Dendritic cell treated with granulocyte-macrophage colony-stimulating factor and Interleukin-4, amounts not matched to agents 40 ng/mL and 50 ng/mL, for 4 days (primary cell): ENCODE data around the gene RADX.
"Not testable (repeated sequence)": the region's sequence is repeated elsewhere in the genome, so short reads cannot be mapped to it uniquely, and the experiment has no call there.

Source experiments
- H3K27ac Mint-ChIP-seq: one replicate; pipeline ENCODE4 v1.8.0; 2022; ENCODE audit warnings: mild to moderate bottlenecking, mixed read lengths
- H3K27me3 Mint-ChIP-seq: one replicate; pipeline ENCODE4 v1.8.0; 2022; ENCODE audit warnings: mild to moderate bottlenecking, mixed read lengths
- H3K36me3 Mint-ChIP-seq: one replicate; pipeline ENCODE4 v1.8.0; 2022; ENCODE audit warnings: low read depth, mixed read lengths
- H3K4me1 Mint-ChIP-seq: one replicate; pipeline ENCODE4 v1.8.0; 2022; ENCODE audit warnings: low read depth, mixed read lengths
- H3K4me3 Mint-ChIP-seq: one replicate; pipeline ENCODE4 v1.8.0; 2022; ENCODE audit warnings: mild to moderate bottlenecking, moderate library complexity, mixed read lengths
- H3K9me3 Mint-ChIP-seq: one replicate; pipeline ENCODE4 v1.8.0; 2022; ENCODE audit warnings: mixed read lengths
- intact Hi-C: fragments of 100-400 bp; cut with micrococcal nuclease; formaldehyde crosslinking; loops from one replicate; pipeline ENCODE4 v1.15.0; 2022

RADX gene

GRCh38 chrX:106626789-106627188 is 15.0 kb downstream of the RADX start:
- Mint-ChIP-seq H3K4me1 (no peaks in the 10 kb centered on the region), H3K27ac (no peak overlapping the region), H3K36me3 (no peaks in the 10 kb centered on the region), H3K9me3 (no peaks in the 10 kb centered on the region), H3K27me3 (no peaks in the 10 kb centered on the region), H3K4me3 (no peak overlapping the region)
- intact Hi-C loops: no loop called here

- no peaks in the 10 kb centered on the region for H3K4me1 Mint-ChIP-seq
- H3K36me3 Mint-ChIP-seq: no peaks in the 10 kb centered on the region
- no peak overlapping the region for H3K4me3 Mint-ChIP-seq
- intact Hi-C loops: no loop called here
- H3K9me3 Mint-ChIP-seq: no peaks in the 10 kb centered on the region
- no peak overlapping the region for H3K27ac Mint-ChIP-seq
- H3K27me3 Mint-ChIP-seq: no peaks in the 10 kb centered on the region
Observed at GRCh38 chrX:106631615-106632014, 19.8 kb downstream of the RADX start.

- intact Hi-C loops: no loop called here
Observed at GRCh38 chrX:106649523-106650428, 38.0 kb downstream of the RADX start.

GRCh38 chrX:106653625-106654024 is 41.8 kb downstream of the RADX start:
- intact Hi-C loops, H3K4me1 Mint-ChIP-seq, H3K9me3 Mint-ChIP-seq, H3K27me3 Mint-ChIP-seq, H3K36me3 Mint-ChIP-seq, H3K27ac Mint-ChIP-seq, H3K4me3 Mint-ChIP-seq: not testable (repeated sequence)

More at GRCh38 chrX:106649523-106650428, 38.0 kb downstream of the RADX start:
- H3K27me3 Mint-ChIP-seq: no peaks in the 10 kb centered on the region
- H3K27ac Mint-ChIP-seq: no peak overlapping the region
- H3K4me3 Mint-ChIP-seq: no peak overlapping the region
- H3K4me1 Mint-ChIP-seq: no peaks in the 10 kb centered on the region
- no peaks in the 10 kb centered on the region for H3K36me3 Mint-ChIP-seq
- no peaks in the 10 kb centered on the region for H3K9me3 Mint-ChIP-seq

- H3K4me3 Mint-ChIP-seq: no peak overlapping the region
Observed at GRCh38 chrX:106670631-106671030, 58.9 kb downstream of the RADX start.

GRCh38 chrX:106672527-106672926 is 60.7 kb downstream of the RADX start:
- no peak overlapping the region for H3K27ac Mint-ChIP-seq

More at GRCh38 chrX:106670631-106671030, 58.9 kb downstream of the RADX start:
- H3K4me1 Mint-ChIP-seq: no peaks in the 10 kb centered on the region
- H3K27me3 Mint-ChIP-seq: no peaks in the 10 kb centered on the region
- no peaks in the 10 kb centered on the region for H3K9me3 Mint-ChIP-seq
- H3K36me3 Mint-ChIP-seq: no peaks in the 10 kb centered on the region
- intact Hi-C loops: no loop called here
- no peak overlapping the region for H3K27ac Mint-ChIP-seq

GRCh38 chrX:106680716-106681115 is 68.9 kb downstream of the RADX start:
- H3K9me3 Mint-ChIP-seq: no peaks in the 10 kb centered on the region
- no peak overlapping the region for H3K4me3 Mint-ChIP-seq
- intact Hi-C loops: no loop called here
- H3K27me3 Mint-ChIP-seq: no peaks in the 10 kb centered on the region
- H3K4me1 Mint-ChIP-seq: no peaks in the 10 kb centered on the region
- H3K27ac Mint-ChIP-seq: no peak overlapping the region
- no peaks in the 10 kb centered on the region for H3K36me3 Mint-ChIP-seq

More at GRCh38 chrX:106672527-106672926, 60.7 kb downstream of the RADX start:
- Mint-ChIP-seq H3K36me3 (no peaks in the 10 kb centered on the region), H3K27me3 (no peaks in the 10 kb centered on the region), H3K4me1 (no peaks in the 10 kb centered on the region), H3K4me3 (no peak overlapping the region), H3K9me3 (no peaks in the 10 kb centered on the region)
- intact Hi-C loops: no loop called here

GRCh38 chrX:106684207-106684606 is 72.4 kb downstream of the RADX start:
- no peaks in the 10 kb centered on the region for H3K27me3 Mint-ChIP-seq
- H3K4me3 Mint-ChIP-seq: no peak overlapping the region
- intact Hi-C loops: no loop called here
- no peak overlapping the region for H3K27ac Mint-ChIP-seq
- H3K4me1 Mint-ChIP-seq: no peaks in the 10 kb centered on the region
- no peaks in the 10 kb centered on the region for H3K9me3 Mint-ChIP-seq
- H3K36me3 Mint-ChIP-seq: no peaks in the 10 kb centered on the region

GRCh38 chrX:106692425-106693065 is 80.8 kb downstream of the RADX start:
- no peaks in the 10 kb centered on the region for H3K9me3 Mint-ChIP-seq
- H3K27ac Mint-ChIP-seq: no peak overlapping the region
- no peaks in the 10 kb centered on the region for H3K4me1 Mint-ChIP-seq
- no peaks in the 10 kb centered on the region for H3K36me3 Mint-ChIP-seq
- H3K4me3 Mint-ChIP-seq: no peak overlapping the region
- no peaks in the 10 kb centered on the region for H3K27me3 Mint-ChIP-seq
- intact Hi-C loops: no loop called here

GRCh38 chrX:106696502-106696901 is 84.7 kb downstream of the RADX start:
- H3K27me3 Mint-ChIP-seq: no peaks in the 10 kb centered on the region
- no peak overlapping the region for H3K27ac Mint-ChIP-seq
- H3K36me3 Mint-ChIP-seq: no peaks in the 10 kb centered on the region
- intact Hi-C loops: no loop called here
- no peaks in the 10 kb centered on the region for H3K4me1 Mint-ChIP-seq
- H3K9me3 Mint-ChIP-seq: no peaks in the 10 kb centered on the region
- H3K4me3 Mint-ChIP-seq: no peak overlapping the region

GRCh38 chrX:106698693-106699092 is 86.9 kb downstream of the RADX start:
- Mint-ChIP-seq H3K27ac (no peak overlapping the region), H3K4me3 (no peak overlapping the region), H3K36me3 (no peaks in the 10 kb centered on the region)

GRCh38 chrX:106702636-106703035 is 90.9 kb downstream of the RADX start:
- no peaks in the 10 kb centered on the region for H3K36me3 Mint-ChIP-seq
- no peaks in the 10 kb centered on the region for H3K4me1 Mint-ChIP-seq
- no peaks in the 10 kb centered on the region for H3K9me3 Mint-ChIP-seq
- intact Hi-C loops: no loop called here
- H3K27me3 Mint-ChIP-seq: no peaks in the 10 kb centered on the region
- no peak overlapping the region for H3K4me3 Mint-ChIP-seq
- H3K27ac Mint-ChIP-seq: no peak overlapping the region

More at GRCh38 chrX:106698693-106699092, 86.9 kb downstream of the RADX start:
- intact Hi-C loops: no loop called here
- no peaks in the 10 kb centered on the region for H3K4me1 Mint-ChIP-seq
- no peaks in the 10 kb centered on the region for H3K27me3 Mint-ChIP-seq
- no peaks in the 10 kb centered on the region for H3K9me3 Mint-ChIP-seq

GRCh38 chrX:106706466-106706865 is 94.7 kb downstream of the RADX start:
- intact Hi-C loops: no loop called here

GRCh38 chrX:106707771-106708454 is 96.1 kb downstream of the RADX start:
- Mint-ChIP-seq H3K4me1 (no peaks in the 10 kb centered on the region), H3K4me3 (no peak overlapping the region), H3K27ac (no peak overlapping the region), H3K27me3 (no peaks in the 10 kb centered on the region), H3K36me3 (no peaks in the 10 kb centered on the region), H3K9me3 (no peaks in the 10 kb centered on the region)
- intact Hi-C loops: no loop called here

More at GRCh38 chrX:106706466-106706865, 94.7 kb downstream of the RADX start:
- Mint-ChIP-seq H3K4me3 (no peak overlapping the region), H3K9me3 (no peaks in the 10 kb centered on the region), H3K36me3 (no peaks in the 10 kb centered on the region), H3K27me3 (no peaks in the 10 kb centered on the region), H3K4me1 (no peaks in the 10 kb centered on the region), H3K27ac (no peak overlapping the region)
